Measurements from ENCODE around the gene C11orf58.

Gene C11orf58

DNA sequence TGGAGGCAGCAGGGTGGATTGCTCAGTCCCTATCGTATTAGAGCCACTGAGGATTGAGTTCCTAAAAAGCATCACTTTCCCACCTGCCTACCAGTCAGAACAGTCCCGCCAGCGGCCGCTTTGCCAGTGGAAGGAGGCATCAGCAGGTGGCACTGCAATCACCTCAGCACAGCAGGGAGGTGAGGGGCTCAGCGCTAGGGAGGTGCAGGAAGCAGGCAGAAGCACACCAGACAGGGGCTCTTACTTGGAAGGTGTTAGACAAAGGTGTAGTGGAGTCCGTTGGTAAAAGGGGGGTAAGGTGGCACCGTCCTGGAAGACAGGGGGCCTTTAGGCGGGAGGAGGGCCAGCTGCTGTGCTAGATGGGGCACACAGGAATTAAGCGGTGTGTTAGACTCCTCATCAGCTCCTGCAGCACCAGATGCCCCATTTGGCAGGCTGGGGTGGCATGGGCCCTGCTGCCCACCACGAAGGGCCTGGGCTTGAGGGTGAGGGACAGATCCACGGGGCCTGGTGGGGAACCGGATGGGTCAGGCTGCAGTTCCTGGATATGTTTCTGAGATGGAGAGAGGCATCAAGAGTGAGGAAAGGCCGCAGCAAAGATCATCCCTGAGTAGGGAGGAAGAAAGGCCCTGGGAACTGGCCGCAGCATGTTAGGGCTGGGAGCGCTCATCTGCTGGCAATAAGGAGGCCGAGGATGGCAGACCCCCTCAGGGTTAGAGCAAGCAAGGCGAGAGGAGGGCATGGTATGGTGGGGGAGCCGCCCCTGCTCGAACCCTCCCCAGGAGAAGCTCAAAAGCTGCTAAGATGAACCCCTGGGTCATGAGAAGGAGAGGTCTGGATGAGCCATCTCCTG, 42.5 kb downstream of the C11orf58 start:
- no peak overlapping the region for H3K27ac ChIP-seq
- H3K9me3 ChIP-seq, result no peaks in the 10 kb centered on the region
- no peak overlapping the region for H3K4me3 ChIP-seq
- peak in 1 of 2 donors; percentile 59 for DNase-seq
- no peaks in the 10 kb centered on the region for H3K27me3 ChIP-seq
- TF ChIP-seq, protein P1, sequence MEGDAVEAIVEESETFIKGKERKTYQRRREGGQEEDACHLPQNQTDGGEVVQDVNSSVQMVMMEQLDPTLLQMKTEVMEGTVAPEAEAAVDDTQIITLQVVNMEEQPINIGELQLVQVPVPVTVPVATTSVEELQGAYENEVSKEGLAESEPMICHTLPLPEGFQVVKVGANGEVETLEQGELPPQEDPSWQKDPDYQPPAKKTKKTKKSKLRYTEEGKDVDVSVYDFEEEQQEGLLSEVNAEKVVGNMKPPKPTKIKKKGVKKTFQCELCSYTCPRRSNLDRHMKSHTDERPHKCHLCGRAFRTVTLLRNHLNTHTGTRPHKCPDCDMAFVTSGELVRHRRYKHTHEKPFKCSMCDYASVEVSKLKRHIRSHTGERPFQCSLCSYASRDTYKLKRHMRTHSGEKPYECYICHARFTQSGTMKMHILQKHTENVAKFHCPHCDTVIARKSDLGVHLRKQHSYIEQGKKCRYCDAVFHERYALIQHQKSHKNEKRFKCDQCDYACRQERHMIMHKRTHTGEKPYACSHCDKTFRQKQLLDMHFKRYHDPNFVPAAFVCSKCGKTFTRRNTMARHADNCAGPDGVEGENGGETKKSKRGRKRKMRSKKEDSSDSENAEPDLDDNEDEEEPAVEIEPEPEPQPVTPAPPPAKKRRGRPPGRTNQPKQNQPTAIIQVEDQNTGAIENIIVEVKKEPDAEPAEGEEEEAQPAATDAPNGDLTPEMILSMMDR (IDR thresholded peaks at IDR 0.05), result no peak
- intact Hi-C loops (cut with DNase I; ENCODE audit: low total_unique reads), result no loop called here
- peaks cover 0 to 11% (median 0%) of the 10 kb centered on the region in 3 donors for H3K36me3 ChIP-seq
- peaks cover 0 to 9% (median 0%) of the 10 kb centered on the region in 4 donors for H3K4me1 ChIP-seq

DNA sequence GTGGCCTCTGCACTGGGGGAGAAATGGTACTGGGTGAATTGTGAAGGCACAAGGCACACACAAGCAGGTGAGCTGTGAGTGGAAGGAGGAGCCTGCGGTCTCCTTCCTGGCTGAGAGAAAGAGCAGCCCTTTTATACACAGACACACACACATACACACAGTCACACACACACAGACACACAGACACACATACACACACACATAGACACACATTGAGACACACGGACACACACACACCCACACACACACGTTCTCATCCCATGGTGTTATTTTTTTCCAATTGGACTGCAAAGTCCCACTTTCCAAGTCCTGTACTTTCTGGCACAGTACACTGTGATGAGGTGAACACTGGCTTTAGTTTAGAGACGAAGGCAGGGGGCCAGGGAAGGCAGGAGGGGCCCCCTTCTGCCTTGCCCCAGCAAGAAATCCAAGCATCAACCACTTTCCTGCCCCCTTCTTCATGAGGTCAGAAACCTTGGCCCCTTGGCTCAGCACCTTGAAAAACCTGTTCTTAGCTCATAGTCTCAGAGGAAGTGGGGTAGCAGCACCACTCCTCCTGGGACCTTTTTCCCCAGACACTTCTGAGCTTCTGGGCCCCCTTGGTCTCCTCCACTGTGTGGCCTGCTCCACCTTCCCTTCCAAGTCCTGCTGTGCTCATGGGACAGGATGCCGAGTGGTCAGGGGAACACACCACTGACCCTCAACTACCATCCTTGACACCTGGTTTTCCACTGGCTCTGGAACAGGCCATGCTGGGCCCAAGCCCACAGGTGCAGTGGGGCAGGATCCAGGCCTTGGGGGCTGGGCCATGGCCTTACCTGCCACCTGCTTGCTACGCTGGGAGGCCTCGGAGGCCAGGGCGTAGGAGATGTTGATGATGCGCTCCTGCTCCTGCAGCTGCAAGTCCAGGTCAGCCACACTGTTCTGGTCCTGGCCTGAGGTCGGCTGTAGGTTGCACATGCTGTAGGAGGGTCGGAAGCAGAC, 43.8 kb downstream of the C11orf58 start:
- Histone ChIP-seq H3K4me1 (peaks cover 0 to 3% (median 0%) of the 10 kb centered on the region in 4 donors), H3K36me3 (peaks cover 0 to 11% (median 0%) of the 10 kb centered on the region in 3 donors), H3K4me3 (no peak overlapping the region), H3K27me3 (no peaks in the 10 kb centered on the region), H3K9me3 (no peaks in the 10 kb centered on the region), H3K27ac (no peak overlapping the region)
- TF ChIP-seq, protein P1 (IDR thresholded peaks at IDR 0.05), result no peak
- intact Hi-C loops (cut with DNase I; ENCODE audit: low total_unique reads), result no loop called here
- peak in 1 of 2 donors; percentile 42 for DNase-seq

DNA sequence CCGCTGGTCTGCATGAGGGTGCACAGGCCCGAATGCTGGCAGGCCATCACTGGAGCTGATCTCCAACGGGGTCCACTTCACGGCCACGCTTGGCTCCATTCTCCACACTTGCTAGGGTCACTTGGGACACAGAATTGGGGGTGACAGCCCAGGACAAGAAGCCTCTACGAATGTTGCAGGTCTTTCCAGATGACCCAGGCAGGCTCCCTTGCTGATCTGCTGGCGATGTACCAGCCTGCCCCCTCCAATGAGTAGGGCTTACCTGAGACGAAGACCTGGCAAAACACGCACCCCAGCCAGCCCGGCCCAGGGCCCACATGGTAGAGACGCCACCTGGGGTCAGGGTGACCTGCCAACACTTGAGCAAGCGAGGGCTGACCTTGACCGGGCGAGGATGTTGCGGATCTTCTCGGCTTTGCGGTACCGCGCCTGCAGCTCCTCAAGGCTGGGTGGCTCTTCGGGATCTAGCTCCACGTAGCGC, 44.9 kb downstream of the C11orf58 start:
- Histone ChIP-seq H3K36me3 (peaks cover 0 to 2% (median 0%) of the 10 kb centered on the region in 3 donors), H3K27ac (no peak overlapping the region), H3K4me1 (peaks cover 0 to 7% (median 3%) of the 10 kb centered on the region in 4 donors), H3K27me3 (no peaks in the 10 kb centered on the region), H3K4me3 (no peak overlapping the region), H3K9me3 (no peaks in the 10 kb centered on the region)
- TF ChIP-seq, protein P1 (IDR thresholded peaks at IDR 0.05), result no peak
- intact Hi-C loops (cut with DNase I; ENCODE audit: low total_unique reads), result no loop called here
- peak in 1 of 2 donors; percentile 64 for DNase-seq

DNA sequence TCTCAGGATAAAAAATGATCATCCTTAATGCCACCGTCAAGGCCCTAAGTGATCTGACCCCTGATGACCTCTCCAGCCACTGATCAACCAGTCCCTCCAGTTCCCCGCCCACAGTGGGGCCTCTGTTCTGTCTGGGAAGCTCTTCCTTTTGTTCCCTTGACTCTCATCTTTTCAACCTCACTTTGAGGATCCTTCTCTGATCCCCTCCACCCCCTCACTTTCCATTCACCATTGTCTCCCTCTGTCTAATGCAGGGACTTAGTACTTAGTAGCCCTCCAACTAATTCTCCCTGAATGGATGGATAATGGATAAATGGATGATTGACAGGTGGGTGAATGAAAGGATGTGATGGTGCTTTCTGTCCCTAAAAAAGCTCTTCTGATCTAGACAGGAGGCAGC, 45.6 kb downstream of the C11orf58 start:
- DNase-seq, result peak in 1 of 2 donors; percentile 41
- intact Hi-C loops (cut with DNase I; ENCODE audit: low total_unique reads), result no loop called here
- H3K36me3 ChIP-seq, result peaks cover 0 to 4% (median 0%) of the 10 kb centered on the region in 3 donors
- no peak overlapping the region for H3K4me3 ChIP-seq
- H3K27me3 ChIP-seq, result no peaks in the 10 kb centered on the region
- H3K4me1 ChIP-seq, result peaks cover 0 to 13% (median 6%) of the 10 kb centered on the region in 4 donors
- TF ChIP-seq, protein P1 (IDR thresholded peaks at IDR 0.05), result no peak
- H3K27ac ChIP-seq, result no peak overlapping the region
- no peaks in the 10 kb centered on the region for H3K9me3 ChIP-seq

DNA sequence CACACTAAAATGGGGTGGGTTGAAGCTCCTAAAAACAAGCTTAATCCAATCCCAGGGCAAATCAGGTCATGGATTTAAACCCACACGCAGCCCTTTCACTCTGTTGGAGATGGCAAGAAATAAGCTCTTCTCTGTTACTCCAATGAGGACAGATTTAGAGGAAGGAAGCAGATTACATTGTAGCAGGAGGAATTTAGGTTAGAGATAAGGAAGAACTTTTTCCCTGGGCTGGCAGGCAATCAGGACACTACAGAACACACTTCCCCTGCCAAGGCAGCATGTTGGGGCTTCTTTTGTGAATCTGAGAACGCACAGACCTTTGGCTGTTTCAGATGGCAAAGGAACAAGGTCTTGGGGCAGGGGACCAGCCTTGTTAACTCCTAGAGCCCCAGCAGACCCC, 46.2 kb downstream of the C11orf58 start:
- H3K9me3 ChIP-seq, result no peaks in the 10 kb centered on the region
- H3K4me3 ChIP-seq, result no peak overlapping the region
- H3K36me3 ChIP-seq, result peaks cover 0 to 4% (median 0%) of the 10 kb centered on the region in 3 donors
- TF ChIP-seq, protein P1 (IDR thresholded peaks at IDR 0.05), result no peak
- DNase-seq, result no peak
- intact Hi-C loops (cut with DNase I; ENCODE audit: low total_unique reads), result no loop called here
- H3K4me1 ChIP-seq, result peaks cover 0 to 13% (median 6%) of the 10 kb centered on the region in 4 donors
- no peaks in the 10 kb centered on the region for H3K27me3 ChIP-seq
- no peak overlapping the region for H3K27ac ChIP-seq

All from tibial artery (tissue), 4 donors.